HCT116 (cell line): ENCODE data around the gene ZNF473.

Experiments used
- CEBPB ChIP-seq: IDR thresholded peaks from 2 replicates; pipeline ENCODE4 v1.6.1; 2012; ENCODE audit warnings: low read depth
- ELF1 ChIP-seq: IDR thresholded peaks from 2 replicates; pipeline ENCODE4 v1.6.1; 2012; ENCODE audit warnings: low read depth, borderline replicate concordance
- EZH2 ChIP-seq: fragments of 200-600 bp; sonication (generic); IDR thresholded peaks from 2 replicates; pipeline ENCODE4 v1.6.1; 2017; ENCODE audit warnings: antibody characterized with exemption, mixed run types
- POLR2A ChIP-seq: IDR thresholded peaks from 2 replicates; pipeline ENCODE4 v1.7.0; 2011; ENCODE audit warnings: borderline replicate concordance; ENCODE audit not compliant: insufficient read depth, insufficient read length; ENCODE audit errors: extremely low read depth
- RAD21 ChIP-seq: IDR thresholded peaks from 2 replicates; pipeline ENCODE4 v1.6.1; 2012; ENCODE audit warnings: low read depth, mild to moderate bottlenecking
- SIN3A ChIP-seq: IDR thresholded peaks from 2 replicates; pipeline ENCODE4 v1.6.1; 2012; ENCODE audit warnings: low read depth
- SP1 ChIP-seq: IDR thresholded peaks from 2 replicates; pipeline ENCODE4 v1.6.1; 2012; ENCODE audit warnings: low read depth
- SRF ChIP-seq: IDR thresholded peaks from 2 replicates; pipeline ENCODE4 v1.6.1; 2012; ENCODE audit warnings: low read depth
- TCF7L2 ChIP-seq: IDR thresholded peaks from 2 replicates; pipeline ENCODE4 v1.7.0; 2011; ENCODE audit warnings: borderline replicate concordance, inconsistent platforms; ENCODE audit not compliant: insufficient read depth, insufficient read length; ENCODE audit errors: extremely low read depth
- YY1 ChIP-seq: IDR thresholded peaks from 2 replicates; pipeline ENCODE4 v1.6.1; 2011; ENCODE audit warnings: low read length, low read depth, moderate library complexity, mild to moderate bottlenecking; ENCODE audit not compliant: insufficient replicate concordance; ENCODE audit errors: extremely low read depth
- TF ChIP-seq, protein P1 (sequence below), 3 experiments: fragments of 200-600 bp in 1 of 3; sonication (generic) in 1 of 3; IDR thresholded peaks in 2 of 3; conservative IDR thresholded peaks in 1 of 3; 2 replicates each; pipeline ENCODE4 v1.5.1; 2012 to 2017; ENCODE audit warnings: low read depth in 2 of 3, low read length in 2 of 3, antibody characterized with exemption in 1 of 3, borderline replicate concordance in 1 of 3, control low read depth in 1 of 3, mild to moderate bottlenecking in 1 of 3, mixed read lengths in 1 of 3, mixed run types in 1 of 3, moderate library complexity in 1 of 3; ENCODE audit not compliant: insufficient read depth in 1 of 3
- TF ChIP-seq, protein P2 (sequence below): IDR thresholded peaks from 2 replicates; pipeline ENCODE4 v1.6.1; 2012; ENCODE audit warnings: low read depth
- TF ChIP-seq, protein P3 (sequence below): IDR thresholded peaks from 2 replicates; pipeline ENCODE4 v1.6.1; 2012
- TF ChIP-seq, protein P4 (sequence below): IDR thresholded peaks from 2 replicates; pipeline ENCODE4 v1.6.1; 2012

DNA sequence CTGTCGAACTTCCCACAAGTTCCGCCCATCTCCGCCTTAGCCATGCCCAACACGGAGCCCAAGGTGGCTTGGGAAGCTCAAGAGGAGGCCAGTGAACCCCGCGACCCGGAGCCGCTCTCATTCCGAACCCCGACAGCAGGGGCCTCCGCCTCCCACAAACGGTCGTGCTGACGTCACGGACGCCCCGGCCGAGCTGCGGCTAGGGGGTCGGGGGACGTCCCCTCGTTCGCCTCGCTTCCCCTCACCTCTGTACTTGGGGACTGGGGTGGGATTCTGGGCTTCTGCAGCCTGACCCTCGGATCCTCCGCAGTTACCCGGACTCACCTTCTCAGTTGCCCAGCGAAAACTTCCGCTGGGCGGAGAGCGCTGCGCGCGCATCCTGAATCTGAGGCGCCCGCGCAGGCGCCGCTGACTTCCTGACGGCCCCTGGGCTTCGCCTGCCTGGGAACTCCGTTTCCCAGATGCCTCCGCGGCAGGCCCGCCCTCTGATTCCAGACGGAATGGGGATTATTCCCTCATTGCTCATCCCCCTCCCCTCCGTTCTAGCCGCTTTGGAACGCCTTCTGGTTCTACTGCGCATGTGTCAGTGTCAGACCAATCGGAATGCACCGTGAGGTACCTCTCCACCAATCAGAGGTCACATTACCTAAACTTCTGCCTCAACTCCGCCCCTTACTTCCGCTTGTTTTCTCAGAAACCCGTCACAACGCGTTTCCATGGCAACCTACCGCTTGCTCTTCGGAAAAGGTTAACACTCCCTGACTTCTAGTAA lies 597 bp upstream of the ZNF473 start, which contains the start of gene VRK3:
- TF ChIP-seq, protein P1, sequence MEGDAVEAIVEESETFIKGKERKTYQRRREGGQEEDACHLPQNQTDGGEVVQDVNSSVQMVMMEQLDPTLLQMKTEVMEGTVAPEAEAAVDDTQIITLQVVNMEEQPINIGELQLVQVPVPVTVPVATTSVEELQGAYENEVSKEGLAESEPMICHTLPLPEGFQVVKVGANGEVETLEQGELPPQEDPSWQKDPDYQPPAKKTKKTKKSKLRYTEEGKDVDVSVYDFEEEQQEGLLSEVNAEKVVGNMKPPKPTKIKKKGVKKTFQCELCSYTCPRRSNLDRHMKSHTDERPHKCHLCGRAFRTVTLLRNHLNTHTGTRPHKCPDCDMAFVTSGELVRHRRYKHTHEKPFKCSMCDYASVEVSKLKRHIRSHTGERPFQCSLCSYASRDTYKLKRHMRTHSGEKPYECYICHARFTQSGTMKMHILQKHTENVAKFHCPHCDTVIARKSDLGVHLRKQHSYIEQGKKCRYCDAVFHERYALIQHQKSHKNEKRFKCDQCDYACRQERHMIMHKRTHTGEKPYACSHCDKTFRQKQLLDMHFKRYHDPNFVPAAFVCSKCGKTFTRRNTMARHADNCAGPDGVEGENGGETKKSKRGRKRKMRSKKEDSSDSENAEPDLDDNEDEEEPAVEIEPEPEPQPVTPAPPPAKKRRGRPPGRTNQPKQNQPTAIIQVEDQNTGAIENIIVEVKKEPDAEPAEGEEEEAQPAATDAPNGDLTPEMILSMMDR (IDR thresholded peaks at IDR 0.05 in 2 of 3, conservative IDR thresholded peaks at IDR 0.05 in 1 of 3; ENCODE audit: borderline replicate concordance in 1 of 3, insufficient read depth in 1 of 3, low read depth in 2 of 3, low read length in 2 of 3), result no peak
- TF ChIP-seq ELF1 (peak; percentile 71), SP1 (peak; percentile 90), EZH2 (no peak), CEBPB (no peak), TCF7L2 (no peak), POLR2A (no peak), SIN3A (peak; percentile 22; the same call in 1 of the 2 replicates), SRF (no peak), YY1 (peak; percentile 8), RAD21 (no peak)
- TF ChIP-seq, protein P2, sequence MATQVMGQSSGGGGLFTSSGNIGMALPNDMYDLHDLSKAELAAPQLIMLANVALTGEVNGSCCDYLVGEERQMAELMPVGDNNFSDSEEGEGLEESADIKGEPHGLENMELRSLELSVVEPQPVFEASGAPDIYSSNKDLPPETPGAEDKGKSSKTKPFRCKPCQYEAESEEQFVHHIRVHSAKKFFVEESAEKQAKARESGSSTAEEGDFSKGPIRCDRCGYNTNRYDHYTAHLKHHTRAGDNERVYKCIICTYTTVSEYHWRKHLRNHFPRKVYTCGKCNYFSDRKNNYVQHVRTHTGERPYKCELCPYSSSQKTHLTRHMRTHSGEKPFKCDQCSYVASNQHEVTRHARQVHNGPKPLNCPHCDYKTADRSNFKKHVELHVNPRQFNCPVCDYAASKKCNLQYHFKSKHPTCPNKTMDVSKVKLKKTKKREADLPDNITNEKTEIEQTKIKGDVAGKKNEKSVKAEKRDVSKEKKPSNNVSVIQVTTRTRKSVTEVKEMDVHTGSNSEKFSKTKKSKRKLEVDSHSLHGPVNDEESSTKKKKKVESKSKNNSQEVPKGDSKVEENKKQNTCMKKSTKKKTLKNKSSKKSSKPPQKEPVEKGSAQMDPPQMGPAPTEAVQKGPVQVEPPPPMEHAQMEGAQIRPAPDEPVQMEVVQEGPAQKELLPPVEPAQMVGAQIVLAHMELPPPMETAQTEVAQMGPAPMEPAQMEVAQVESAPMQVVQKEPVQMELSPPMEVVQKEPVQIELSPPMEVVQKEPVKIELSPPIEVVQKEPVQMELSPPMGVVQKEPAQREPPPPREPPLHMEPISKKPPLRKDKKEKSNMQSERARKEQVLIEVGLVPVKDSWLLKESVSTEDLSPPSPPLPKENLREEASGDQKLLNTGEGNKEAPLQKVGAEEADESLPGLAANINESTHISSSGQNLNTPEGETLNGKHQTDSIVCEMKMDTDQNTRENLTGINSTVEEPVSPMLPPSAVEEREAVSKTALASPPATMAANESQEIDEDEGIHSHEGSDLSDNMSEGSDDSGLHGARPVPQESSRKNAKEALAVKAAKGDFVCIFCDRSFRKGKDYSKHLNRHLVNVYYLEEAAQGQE, result no peak
- TF ChIP-seq, protein P3, sequence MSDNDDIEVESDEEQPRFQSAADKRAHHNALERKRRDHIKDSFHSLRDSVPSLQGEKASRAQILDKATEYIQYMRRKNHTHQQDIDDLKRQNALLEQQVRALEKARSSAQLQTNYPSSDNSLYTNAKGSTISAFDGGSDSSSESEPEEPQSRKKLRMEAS, result no peak
- TF ChIP-seq, protein P4, sequence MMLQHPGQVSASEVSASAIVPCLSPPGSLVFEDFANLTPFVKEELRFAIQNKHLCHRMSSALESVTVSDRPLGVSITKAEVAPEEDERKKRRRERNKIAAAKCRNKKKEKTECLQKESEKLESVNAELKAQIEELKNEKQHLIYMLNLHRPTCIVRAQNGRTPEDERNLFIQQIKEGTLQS, result no peak
